Thoracic aorta (tissue), 2 donors: ENCODE results near the gene GLYR1. TPM values are rescaled to one million over a fixed set of nuclear protein-coding genes. Genes with fewer than 3 reads are reported as not detected.

ENCODE experiments used
- ATAC-seq: fragments of 150-250 bp; one replicate; pipeline ENCODE4 v1.8.0; 2017; ENCODE audit warnings: low read depth; ENCODE audit not compliant: insufficient number of reproducible peaks, low FRiP score
- DNase-seq: peaks from one replicate; pipeline ENCODE4 v3.0.0-alpha.2; 2020; ENCODE audit warnings: low spot score
- H3K27ac ChIP-seq, 2 donors: fragments of 200-600 bp; sonication (generic); 1 replicate in 1 of 2; 2 replicates in 1 of 2; pipeline ENCODE4 v1.5.1; 2016; ENCODE audit warnings: mild to moderate bottlenecking in 2 of 2, moderate library complexity in 2 of 2
- H3K27me3 ChIP-seq: fragments of 200-600 bp; sonication (generic); replicated peaks from 2 replicates; pipeline ENCODE4 v1.6.0; 2016; ENCODE audit warnings: mild to moderate bottlenecking; ENCODE audit not compliant: insufficient read depth
- H3K36me3 ChIP-seq: fragments of 200-600 bp; sonication (generic); one replicate; pipeline ENCODE4 v1.5.1; 2016
- H3K4me1 ChIP-seq, 2 donors: fragments of 200-600 bp; sonication (generic); 1 replicate in 1 of 2; 2 replicates in 1 of 2; pipeline versions ENCODE4 v1.5.1 to v1.6.0; 2016; ENCODE audit warnings: low read depth in 2 of 2, mild to moderate bottlenecking in 1 of 2; ENCODE audit not compliant: control insufficient read depth in 1 of 2
- H3K4me3 ChIP-seq: fragments of 200-600 bp; sonication (generic); 2 replicates; pipeline ENCODE4 v1.5.1; 2016; ENCODE audit warnings: mild to moderate bottlenecking
- H3K9me3 ChIP-seq: fragments of 200-600 bp; sonication (generic); 2 replicates; pipeline ENCODE4 v1.5.1; 2016
- CTCF ChIP-seq: fragments of 200-600 bp; sonication (generic); IDR thresholded peaks from one replicate; pipeline ENCODE4 v1.5.1; 2019; ENCODE audit warnings: antibody characterized with exemption
- total RNA-seq, 2 donors: library from RNA; depleted of rRNA; stranded (reverse); fragments of >200 nt; gene quantifications; one replicate each; pipeline versions ENCODE4 v1.1.0 to v1.2.3, GENCODE V29; 2016

Gene GLYR1
- total RNA-seq, 2 donors from 2014 or later: 28.4 to 59.5 TPM

- ATAC-seq (no peak), DNase-seq (no peak)
- peak overlapping the region; percentile 86 to 92 for H3K27ac ChIP-seq
- peak overlapping the region; percentile 98 for H3K4me3 ChIP-seq
- peaks cover 22% of the 10 kb centered on the region for H3K36me3 ChIP-seq
- peaks cover 30 to 45% of the 10 kb centered on the region in 2 donors for H3K4me1 ChIP-seq
- no peak for TF ChIP-seq CTCF
- no peaks in the 10 kb centered on the region for H3K9me3 ChIP-seq
- no peaks in the 10 kb centered on the region for H3K27me3 ChIP-seq
These were observed 586 bp downstream of the GLYR1 start for GRCh38 chr16:4846503-4846900.

GRCh38 chr16:4840984-4841383, 6.1 kb downstream of the GLYR1 start:
- DNase-seq (no peak), ATAC-seq (no peak)
- Histone ChIP-seq H3K27ac (no peak overlapping the region), H3K9me3 (no peaks in the 10 kb centered on the region), H3K4me1 (peaks cover 8% of the 10 kb centered on the region in 2 donors), H3K4me3 (no peak overlapping the region), H3K36me3 (peaks cover 49% of the 10 kb centered on the region), H3K27me3 (no peaks in the 10 kb centered on the region)
- no peak for TF ChIP-seq CTCF

- H3K27ac ChIP-seq: no peak overlapping the region
- H3K27me3 ChIP-seq: no peaks in the 10 kb centered on the region
- no peak overlapping the region for H3K4me3 ChIP-seq
- no peak for DNase-seq
- no peaks in the 10 kb centered on the region for H3K4me1 ChIP-seq
- ATAC-seq: no peak
- TF ChIP-seq CTCF: no peak
- H3K36me3 ChIP-seq: peaks cover 55% of the 10 kb centered on the region
- H3K9me3 ChIP-seq: no peaks in the 10 kb centered on the region
These were observed 7.1 kb downstream of the GLYR1 start for GRCh38 chr16:4839942-4840341.

GRCh38 chr16:4837733-4838501, 9.2 kb downstream of the GLYR1 start:
- Histone ChIP-seq H3K9me3 (no peaks in the 10 kb centered on the region), H3K27ac (no peak overlapping the region), H3K4me1 (no peaks in the 10 kb centered on the region), H3K36me3 (peaks cover 52% of the 10 kb centered on the region), H3K4me3 (no peak overlapping the region), H3K27me3 (no peaks in the 10 kb centered on the region)
- ATAC-seq (no peak), DNase-seq (no peak)
- no peak for TF ChIP-seq CTCF

GRCh38 chr16:4836727-4837126, 10.4 kb downstream of the GLYR1 start:
- ATAC-seq: no peak
- DNase-seq: no peak
- H3K27me3 ChIP-seq: no peaks in the 10 kb centered on the region
- H3K27ac ChIP-seq: no peak overlapping the region
- H3K4me3 ChIP-seq: no peak overlapping the region
- TF ChIP-seq CTCF: no peak
- no peaks in the 10 kb centered on the region for H3K9me3 ChIP-seq
- peaks cover 57% of the 10 kb centered on the region for H3K36me3 ChIP-seq
- H3K4me1 ChIP-seq: no peaks in the 10 kb centered on the region
